ENCODE results near the gene SBF2. TPM values are rescaled to one million over a fixed set of nuclear protein-coding genes. Genes with fewer than 3 reads are reported as not detected.

SBF2 gene
- total and polyA plus RNA-seq, 9 of the 15 experiments (the other 6 are each of a cell fraction or from before 2014, with no cell fraction given) = 0.80 to 9.5 (median 5.0) TPM

DNA sequence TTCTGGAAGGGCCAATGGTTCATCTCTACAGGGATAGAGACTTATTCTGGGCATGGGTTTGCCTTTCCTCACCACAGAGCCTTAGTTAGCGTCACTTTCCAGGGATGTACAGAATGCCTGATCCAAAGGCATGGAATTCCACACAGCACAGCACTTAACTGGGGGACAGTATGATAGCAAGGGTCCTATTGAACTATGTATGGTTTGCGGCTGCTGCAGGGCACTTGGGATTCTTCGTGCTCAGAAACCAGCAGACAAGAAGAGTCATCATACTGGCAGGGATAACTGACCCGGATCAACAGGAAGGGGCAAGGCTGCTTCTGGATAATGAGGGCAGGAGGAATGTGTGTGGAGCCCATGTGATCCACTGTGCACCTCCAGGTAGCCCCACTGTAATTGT is 524.4 kb downstream of the SBF2 start:
- H4K20me1 ChIP-seq (replicated peaks; ENCODE audit: control insufficient read depth, insufficient read depth, low read length) = no peaks in the 10 kb centered on the region
- H2AFZ ChIP-seq (ENCODE audit: low read depth, low read length) = no peak overlapping the region
- DNase-seq (ENCODE audit: extremely low read depth in 1 of 4, low spot score in 3 of 4) (no peak), ATAC-seq (no peak), FAIRE-seq (no peak)
- no peak overlapping the region for H3K4me3 ChIP-seq
- H3K79me2 ChIP-seq (ENCODE audit: control insufficient read depth, insufficient read depth, low read length) = no peaks in the 10 kb centered on the region
- no peak overlapping the region for H3K4me2 ChIP-seq (ENCODE audit: insufficient read depth, low read length)
- no peaks in the 10 kb centered on the region for H3K4me1 ChIP-seq (replicated peaks in 1 of 2; ENCODE audit: control insufficient read depth in 2 of 2, insufficient read depth in 2 of 2, low read length in 2 of 2)
- BruUV-seq (replicated peaks) = no TSS peak
- peaks cover 0 to 6% of the 10 kb centered on the region in 2 experiments; a peak in 2 of 5 replicates for H3K27me3 ChIP-seq (ENCODE audit: control insufficient read depth in 2 of 2, insufficient read depth in 2 of 2, low read length in 2 of 2)
- no peaks in the 10 kb centered on the region for H3K36me3 ChIP-seq (ENCODE audit: control insufficient read depth, insufficient read depth, low read length)
- no peaks in the 10 kb centered on the region for H3K9me3 ChIP-seq (replicated peaks; ENCODE audit: control insufficient read depth, insufficient read depth, low read depth, low read length)
- ChIA-PET POLR2A (interaction anchor here (0.9 to 1.0 kb wide), 2 partner anchors 8 to 22 kb away, joined by 3 to 4 read pairs; no protein-coding TSS in a partner anchor), CTCF (ENCODE audit: low intra/inter-chr PET ratio) (no interaction called here)
- H3K27ac ChIP-seq (ENCODE audit: extremely low read depth, low read depth, low read length) = no peak overlapping the region
- H3K9me1 ChIP-seq (ENCODE audit: control insufficient read depth, insufficient read depth, low read length) = no peaks in the 10 kb centered on the region
- in situ Hi-C loops (cut with MboI) = loop anchor here (10.0 kb wide), 1 partner anchor 545 kb away; no protein-coding TSS in a partner anchor
- TF ChIP-seq, protein P1, sequence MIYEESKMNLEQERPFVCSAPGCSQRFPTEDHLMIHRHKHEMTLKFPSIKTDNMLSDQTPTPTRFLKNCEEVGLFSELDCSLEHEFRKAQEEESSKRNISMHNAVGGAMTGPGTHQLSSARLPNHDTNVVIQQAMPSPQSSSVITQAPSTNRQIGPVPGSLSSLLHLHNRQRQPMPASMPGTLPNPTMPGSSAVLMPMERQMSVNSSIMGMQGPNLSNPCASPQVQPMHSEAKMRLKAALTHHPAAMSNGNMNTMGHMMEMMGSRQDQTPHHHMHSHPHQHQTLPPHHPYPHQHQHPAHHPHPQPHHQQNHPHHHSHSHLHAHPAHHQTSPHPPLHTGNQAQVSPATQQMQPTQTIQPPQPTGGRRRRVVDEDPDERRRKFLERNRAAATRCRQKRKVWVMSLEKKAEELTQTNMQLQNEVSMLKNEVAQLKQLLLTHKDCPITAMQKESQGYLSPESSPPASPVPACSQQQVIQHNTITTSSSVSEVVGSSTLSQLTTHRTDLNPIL (CRISPR knock-in tag; IDR thresholded peaks at IDR 0.05) = no peak
- TF ChIP-seq KAT7 (CRISPR knock-in tag; IDR thresholded peaks at IDR 0.05; ENCODE audit: borderline replicate concordance) = no peak
- TF ChIP-seq EP300 (IDR thresholded peaks at IDR 0.05; ENCODE audit: low read length) = no peak
- intact Hi-C loops (cut with micrococcal nuclease) = no loop called here
- no peak overlapping the region for H3K9ac ChIP-seq (ENCODE audit: insufficient read depth in 1 of 2, low read depth in 2 of 2, low read length in 2 of 2)
- WGBS (ENCODE audit: insufficient coverage, low coverage, missing lambda C conversion rate) = 10% methylated on average over 4 of the region's 4 CpGs
